HL-60 (cell line): ENCODE results near the gene PLXNA2.

Source experiments
- GABPA ChIP-seq: IDR thresholded peaks from 2 replicates; pipeline ENCODE4 v1.6.1; 2012; ENCODE audit warnings: low read depth
- POLR2AphosphoS5 ChIP-seq: IDR thresholded peaks from 2 replicates; pipeline ENCODE4 v1.6.1; 2012; ENCODE audit warnings: low read depth
- SPI1 ChIP-seq: IDR thresholded peaks from 2 replicates; pipeline ENCODE4 v1.6.1; 2012; ENCODE audit warnings: low read depth, mild to moderate bottlenecking, borderline replicate concordance
- TF ChIP-seq, protein P1 (sequence below): IDR thresholded peaks from one replicate; pipeline ENCODE4 v1.5.1; 2011; ENCODE audit warnings: low read length, control low read depth, inconsistent platforms; ENCODE audit not compliant: insufficient read depth
- TF ChIP-seq, protein P2 (sequence below): IDR thresholded peaks from 2 replicates; pipeline ENCODE4 v1.6.1; 2012; ENCODE audit warnings: low read depth; ENCODE audit not compliant: insufficient replicate concordance

GRCh38 chr1:208093046-208093445 lies 151.1 kb downstream of the PLXNA2 start:
- TF ChIP-seq, protein P1, sequence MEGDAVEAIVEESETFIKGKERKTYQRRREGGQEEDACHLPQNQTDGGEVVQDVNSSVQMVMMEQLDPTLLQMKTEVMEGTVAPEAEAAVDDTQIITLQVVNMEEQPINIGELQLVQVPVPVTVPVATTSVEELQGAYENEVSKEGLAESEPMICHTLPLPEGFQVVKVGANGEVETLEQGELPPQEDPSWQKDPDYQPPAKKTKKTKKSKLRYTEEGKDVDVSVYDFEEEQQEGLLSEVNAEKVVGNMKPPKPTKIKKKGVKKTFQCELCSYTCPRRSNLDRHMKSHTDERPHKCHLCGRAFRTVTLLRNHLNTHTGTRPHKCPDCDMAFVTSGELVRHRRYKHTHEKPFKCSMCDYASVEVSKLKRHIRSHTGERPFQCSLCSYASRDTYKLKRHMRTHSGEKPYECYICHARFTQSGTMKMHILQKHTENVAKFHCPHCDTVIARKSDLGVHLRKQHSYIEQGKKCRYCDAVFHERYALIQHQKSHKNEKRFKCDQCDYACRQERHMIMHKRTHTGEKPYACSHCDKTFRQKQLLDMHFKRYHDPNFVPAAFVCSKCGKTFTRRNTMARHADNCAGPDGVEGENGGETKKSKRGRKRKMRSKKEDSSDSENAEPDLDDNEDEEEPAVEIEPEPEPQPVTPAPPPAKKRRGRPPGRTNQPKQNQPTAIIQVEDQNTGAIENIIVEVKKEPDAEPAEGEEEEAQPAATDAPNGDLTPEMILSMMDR: no peak
- TF ChIP-seq, protein P2, sequence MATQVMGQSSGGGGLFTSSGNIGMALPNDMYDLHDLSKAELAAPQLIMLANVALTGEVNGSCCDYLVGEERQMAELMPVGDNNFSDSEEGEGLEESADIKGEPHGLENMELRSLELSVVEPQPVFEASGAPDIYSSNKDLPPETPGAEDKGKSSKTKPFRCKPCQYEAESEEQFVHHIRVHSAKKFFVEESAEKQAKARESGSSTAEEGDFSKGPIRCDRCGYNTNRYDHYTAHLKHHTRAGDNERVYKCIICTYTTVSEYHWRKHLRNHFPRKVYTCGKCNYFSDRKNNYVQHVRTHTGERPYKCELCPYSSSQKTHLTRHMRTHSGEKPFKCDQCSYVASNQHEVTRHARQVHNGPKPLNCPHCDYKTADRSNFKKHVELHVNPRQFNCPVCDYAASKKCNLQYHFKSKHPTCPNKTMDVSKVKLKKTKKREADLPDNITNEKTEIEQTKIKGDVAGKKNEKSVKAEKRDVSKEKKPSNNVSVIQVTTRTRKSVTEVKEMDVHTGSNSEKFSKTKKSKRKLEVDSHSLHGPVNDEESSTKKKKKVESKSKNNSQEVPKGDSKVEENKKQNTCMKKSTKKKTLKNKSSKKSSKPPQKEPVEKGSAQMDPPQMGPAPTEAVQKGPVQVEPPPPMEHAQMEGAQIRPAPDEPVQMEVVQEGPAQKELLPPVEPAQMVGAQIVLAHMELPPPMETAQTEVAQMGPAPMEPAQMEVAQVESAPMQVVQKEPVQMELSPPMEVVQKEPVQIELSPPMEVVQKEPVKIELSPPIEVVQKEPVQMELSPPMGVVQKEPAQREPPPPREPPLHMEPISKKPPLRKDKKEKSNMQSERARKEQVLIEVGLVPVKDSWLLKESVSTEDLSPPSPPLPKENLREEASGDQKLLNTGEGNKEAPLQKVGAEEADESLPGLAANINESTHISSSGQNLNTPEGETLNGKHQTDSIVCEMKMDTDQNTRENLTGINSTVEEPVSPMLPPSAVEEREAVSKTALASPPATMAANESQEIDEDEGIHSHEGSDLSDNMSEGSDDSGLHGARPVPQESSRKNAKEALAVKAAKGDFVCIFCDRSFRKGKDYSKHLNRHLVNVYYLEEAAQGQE: no peak
- no peak for TF ChIP-seq POLR2AphosphoS5
- no peak for TF ChIP-seq SPI1
- no peak for TF ChIP-seq GABPA
